DMS 273 (cell line): Measurements from ENCODE around the gene STAT4.

ENCODE experiments used
- DNase-seq: peaks from one replicate; lab custom pipeline; 2025; ENCODE audit not compliant: unreplicated experiment; lab: John Stamatoyannopoulos, UW

Gene STAT4, protein sequence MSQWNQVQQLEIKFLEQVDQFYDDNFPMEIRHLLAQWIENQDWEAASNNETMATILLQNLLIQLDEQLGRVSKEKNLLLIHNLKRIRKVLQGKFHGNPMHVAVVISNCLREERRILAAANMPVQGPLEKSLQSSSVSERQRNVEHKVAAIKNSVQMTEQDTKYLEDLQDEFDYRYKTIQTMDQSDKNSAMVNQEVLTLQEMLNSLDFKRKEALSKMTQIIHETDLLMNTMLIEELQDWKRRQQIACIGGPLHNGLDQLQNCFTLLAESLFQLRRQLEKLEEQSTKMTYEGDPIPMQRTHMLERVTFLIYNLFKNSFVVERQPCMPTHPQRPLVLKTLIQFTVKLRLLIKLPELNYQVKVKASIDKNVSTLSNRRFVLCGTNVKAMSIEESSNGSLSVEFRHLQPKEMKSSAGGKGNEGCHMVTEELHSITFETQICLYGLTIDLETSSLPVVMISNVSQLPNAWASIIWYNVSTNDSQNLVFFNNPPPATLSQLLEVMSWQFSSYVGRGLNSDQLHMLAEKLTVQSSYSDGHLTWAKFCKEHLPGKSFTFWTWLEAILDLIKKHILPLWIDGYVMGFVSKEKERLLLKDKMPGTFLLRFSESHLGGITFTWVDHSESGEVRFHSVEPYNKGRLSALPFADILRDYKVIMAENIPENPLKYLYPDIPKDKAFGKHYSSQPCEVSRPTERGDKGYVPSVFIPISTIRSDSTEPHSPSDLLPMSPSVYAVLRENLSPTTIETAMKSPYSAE

DNA sequence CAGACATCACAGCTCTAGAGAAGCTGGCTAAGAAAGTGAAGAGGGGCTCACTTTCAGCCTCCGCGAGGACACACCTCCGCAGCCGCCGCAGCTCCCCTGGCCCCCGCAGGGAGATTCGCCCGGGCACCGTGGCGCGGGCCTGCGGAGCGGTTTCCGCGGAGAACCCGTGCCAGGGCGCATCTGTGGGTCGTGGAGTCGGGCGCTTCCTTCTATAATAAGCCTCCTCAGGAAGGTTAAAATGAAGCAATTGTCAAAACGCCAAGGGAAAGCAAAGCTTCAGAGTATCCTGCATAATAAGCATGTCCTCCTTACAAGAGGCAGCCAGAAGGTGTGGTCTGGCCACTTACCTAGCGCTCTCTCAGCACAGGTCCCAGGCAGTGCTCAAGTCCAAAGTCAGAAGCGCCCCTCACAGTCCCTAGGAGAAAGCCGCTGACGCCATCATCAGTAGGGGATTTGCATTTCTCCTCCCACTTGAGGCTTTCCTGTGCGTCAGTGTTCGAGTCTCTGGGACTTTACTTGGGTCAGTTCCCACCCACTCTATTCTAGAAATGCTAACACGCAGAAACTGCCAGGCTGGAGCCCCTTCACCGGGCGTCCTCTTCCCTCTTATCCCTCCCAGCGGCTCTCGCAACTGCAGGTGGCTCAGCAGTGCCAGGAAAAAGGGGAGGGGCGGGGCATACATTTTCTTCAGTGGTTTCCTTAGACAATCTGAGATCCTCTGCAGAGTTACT lies at the start of gene STAT4:
TSS of gene STAT4 (minus strand) at position 395 of the 731 bp plus-strand sequence. CDS start 2,791 bp downstream, outside the sequence.
- DNase-seq: peak; percentile 64

DNA sequence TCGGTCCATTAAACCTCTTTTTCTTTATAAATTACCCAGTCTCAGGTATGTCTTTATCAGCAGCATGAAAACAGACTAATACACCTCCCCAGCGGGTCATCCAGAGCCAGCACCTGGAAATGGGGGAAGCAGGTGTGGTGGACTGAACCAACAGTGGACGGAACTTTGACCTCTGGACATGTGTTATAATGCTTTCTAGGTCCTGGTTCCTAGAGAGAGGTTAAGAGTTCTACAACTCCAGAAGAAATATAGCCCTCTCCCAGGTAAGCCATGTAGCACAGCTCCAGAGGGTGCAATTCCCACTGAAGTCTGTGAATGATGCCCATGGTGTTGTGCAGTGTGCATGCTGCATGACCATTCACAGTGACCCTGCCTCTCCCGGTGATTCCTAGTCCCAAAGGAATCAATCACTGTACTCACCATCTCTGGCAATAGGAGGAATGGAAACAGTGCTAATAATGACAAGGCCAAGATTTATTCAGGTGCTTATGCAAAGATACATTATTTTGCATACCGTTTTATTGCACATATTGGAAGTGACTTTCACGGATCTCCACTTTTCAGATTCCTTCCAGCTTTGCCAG lies 49.2 kb upstream of the STAT4 start:
- no peak for DNase-seq

DNA sequence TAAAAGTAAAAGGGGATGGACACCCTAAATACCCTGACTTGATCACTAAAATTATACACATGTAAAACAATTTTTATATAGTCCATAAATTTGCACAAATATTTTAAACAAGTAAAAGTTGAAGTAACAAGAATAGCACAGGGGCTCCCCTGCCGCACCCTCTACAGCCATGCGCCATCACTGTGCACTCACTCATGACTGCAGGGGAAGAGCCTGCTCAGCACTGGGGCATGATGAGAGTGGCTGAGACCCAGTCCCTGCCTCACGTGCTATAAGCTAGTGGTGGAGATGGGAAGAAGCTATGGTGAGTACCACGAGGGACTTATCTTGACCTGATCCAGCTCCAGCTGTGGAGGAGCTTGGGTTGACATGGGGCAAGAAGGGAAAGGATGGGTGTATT lies 47.5 kb upstream of the STAT4 start:
- DNase-seq: no peak

DNA sequence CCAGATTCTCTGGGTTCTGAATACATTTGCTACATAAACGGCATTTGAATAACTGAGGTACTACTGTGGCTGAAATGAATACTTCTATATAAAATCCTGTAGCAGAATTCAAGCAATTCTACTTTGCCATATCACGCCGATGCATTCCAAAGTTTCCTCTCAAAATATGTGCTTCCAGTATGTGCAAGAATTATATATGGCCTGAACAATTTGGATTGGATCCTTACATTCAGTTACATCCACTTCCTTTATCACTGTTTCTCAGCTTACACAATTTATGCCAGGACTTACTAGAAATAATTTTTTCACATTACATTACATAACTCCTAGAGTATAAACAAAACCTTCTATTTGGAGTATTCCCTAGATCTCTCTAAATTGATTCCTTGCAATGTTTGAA lies 46.3 kb upstream of the STAT4 start:
- DNase-seq: no peak

DNA sequence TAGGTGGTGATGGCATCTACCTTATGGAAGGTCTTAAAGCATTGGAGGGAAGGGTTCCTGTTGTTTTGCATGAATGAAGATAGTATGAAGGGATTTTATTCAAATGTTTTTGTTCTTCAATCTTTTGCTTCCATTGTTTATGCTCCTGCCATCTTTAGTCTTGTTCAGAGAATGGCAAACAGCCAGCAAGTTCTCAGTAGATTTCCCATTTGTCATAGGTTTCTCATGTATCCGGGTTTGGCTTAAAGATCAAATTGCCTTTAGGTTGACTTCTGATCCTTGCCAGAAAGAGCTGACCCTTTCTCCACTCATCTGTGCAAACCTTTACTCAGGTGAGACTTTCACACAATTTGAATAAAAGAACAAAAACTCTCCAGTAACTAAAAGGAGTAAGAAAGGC lies 44.2 kb upstream of the STAT4 start:
- no peak for DNase-seq

DNA sequence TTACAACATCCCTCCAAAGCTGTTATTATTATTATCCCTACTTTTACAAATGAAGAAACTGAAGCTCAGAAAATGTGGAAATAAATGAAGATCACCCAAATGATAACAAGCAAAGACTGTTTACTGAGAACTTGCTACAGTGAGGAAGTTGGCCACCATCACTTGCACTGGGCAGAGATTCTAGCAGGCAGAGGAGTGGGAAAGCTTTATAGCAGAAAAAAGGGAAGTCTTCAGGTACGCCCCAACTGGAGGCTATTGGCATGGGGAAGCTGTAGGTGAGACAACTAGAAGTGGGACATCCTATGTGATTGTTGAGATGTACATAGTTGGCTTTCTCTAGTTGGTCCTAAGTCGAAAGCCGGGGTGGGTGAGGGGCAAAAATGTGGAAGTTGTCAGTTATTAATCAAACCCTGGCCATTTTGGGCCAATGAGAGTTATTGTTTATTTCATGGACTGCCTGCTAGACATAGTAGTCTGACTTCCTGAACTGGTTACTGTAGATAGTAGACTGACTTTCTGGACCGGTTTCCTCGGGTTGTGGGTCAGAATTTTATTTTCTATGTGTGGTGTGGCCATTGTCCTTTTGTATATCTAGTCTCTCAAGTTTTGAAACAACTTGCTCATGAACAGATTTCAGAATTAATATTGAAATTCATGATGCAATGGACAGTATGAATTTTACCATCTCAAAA lies 40.2 kb upstream of the STAT4 start:
- no peak for DNase-seq

DNA sequence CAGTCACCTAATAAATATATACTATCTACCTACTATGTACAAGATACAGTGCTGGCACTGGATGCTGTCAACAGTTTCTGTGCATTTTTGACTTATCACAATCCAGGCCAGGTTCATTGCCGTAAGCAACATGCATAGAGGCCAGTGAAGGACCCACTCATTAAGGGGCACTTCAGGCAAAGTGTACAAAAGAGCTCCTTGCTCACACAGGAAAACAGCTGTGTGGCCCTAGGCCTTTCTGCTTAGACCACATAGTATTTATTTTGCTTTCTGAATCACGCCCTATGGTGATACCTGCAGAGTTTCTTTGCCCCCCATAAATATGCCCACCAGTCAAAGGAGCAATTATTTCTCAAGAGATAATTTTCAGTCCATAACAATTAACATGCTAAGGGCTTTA lies 39.6 kb upstream of the STAT4 start:
- DNase-seq: no peak

DNA sequence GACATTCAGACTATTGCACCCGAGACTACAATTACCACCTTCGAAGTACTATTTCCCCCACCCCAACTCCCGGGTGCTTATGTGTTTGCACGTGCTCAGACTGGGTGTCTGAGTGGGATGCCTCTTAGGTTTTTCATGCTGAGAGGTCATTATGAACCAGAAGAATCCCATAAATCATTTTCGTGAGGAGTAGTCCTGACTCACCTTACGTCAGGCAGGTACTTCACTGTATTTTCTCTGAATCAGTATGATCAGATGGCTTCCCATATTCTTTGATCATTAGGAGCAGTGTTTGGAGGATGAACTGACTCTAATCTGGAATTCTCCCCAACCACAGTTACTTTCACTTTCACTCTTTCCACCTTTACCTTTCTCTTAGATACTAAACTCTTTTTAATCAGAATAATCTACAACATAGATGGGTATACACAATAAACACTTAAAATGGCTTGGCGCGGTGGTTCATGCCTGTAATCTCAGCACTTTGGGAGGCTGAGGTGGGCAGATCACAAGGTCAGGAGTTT lies 38.4 kb upstream of the STAT4 start:
- DNase-seq: no peak

DNA sequence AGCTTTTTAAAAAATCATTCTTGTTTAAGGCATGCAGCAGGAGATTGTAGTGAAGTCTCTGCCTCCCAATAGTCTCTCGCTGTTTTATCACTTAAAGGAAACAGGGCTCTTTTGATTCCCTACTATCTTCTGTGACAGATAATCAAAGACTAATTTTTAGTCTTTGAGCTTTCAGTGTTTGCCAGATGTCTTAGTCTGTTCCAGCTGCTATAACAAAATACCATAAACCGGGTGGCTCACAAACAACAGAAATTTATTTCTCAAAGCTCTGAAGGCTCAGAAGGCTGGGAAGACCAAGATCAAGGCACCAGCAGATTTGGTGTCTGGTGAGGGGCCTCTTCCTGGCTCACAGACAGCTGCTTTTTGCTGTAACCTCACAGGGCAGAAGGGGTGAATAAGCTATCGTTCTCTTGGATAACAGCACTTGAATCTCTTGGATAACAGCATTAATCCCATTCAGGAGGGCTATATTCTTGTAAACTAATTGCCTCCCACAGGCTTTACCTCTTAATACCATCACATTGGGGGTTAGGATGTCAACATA lies 37.8 kb upstream of the STAT4 start:
- DNase-seq: no peak

DNA sequence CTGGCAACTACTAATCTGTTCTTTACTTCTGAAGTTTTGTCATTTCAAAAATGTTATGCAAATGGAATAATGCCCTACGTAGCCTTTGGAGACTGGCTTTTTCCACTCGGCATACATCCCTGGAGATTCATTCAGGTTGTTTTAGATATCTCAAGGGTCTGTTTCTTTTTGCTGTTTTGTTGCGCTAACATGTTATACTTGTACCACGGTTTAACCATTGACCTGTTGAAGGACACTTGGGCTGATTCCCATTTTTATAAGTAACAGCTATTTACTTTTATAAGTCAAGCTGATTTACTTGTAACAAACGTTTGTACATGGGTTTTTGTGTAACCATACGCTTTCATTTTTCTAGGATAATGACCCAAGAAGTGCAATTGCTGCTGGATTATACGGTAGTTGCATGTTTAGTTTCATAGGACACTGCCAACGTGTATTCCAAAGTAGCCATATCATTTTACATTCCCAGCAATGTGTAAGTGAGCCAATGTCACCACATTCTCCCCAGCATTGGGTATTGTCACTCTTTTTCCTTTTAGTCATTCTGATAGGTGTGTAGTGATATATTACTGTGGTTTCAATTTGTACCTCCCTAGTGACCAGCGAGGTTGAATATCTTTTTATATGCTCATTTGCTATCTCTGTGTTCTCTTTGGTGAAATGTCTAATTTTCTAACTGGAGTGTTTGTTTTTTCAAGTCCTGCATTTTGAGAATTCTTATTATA lies 36.5 kb upstream of the STAT4 start:
- no peak for DNase-seq

DNA sequence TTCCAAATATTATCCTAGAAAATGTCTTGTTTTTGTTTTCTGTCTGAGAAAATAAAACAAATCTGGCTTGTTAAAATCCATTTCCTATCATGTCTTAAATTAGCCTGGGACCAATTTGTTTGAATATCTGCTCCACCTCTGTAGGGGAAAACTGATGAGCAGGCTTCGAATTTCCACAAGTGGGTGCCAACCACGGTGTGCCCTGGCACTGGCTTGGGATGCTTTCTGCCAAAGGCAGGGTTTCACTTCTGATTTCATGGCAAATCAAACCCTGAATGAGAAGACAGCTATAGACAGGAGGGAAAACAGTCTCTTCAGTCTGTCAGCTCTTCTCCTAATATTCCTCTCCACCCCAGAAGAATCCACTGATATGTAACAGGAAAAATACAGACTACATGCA lies 33.7 kb upstream of the STAT4 start:
- DNase-seq: no peak

DNA sequence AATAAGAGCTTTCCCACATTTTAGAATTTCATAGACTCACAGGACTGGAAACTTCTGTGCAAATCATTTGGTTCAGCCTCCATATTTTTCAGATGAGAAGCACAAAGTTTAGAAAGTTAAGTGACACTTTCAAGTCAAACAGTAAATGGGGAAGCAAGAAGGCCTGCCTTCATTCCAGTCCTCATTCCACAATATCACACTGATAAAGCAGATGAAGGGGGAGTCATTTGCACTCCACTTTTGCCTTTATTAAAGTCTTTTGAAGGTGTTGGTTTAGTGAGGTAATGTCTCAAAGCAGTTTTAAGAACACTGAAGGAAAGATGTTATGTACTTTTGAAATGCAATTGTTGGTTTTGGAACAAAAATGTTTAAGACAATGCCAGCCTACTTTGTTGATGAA lies 32.7 kb upstream of the STAT4 start:
- DNase-seq: no peak

DNA sequence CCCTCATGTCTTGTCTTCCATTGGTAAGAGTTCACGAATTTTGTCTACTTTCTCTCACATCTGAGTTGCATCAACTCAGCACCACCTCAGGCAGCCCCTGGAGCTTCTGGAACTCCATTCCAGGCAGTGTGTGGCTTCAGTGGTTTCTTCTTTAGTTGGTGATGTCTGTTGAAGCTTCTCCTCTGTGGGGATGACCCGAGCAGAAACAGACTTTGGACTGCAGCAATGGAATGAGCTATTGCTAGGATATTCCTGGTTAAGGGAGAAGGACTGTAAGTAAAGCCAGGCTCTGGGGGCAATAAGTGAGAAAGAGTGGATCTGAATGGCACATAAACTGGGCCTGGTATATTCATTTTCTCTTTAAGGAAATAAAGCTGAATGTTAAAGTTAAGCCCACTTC lies 32.3 kb upstream of the STAT4 start:
- no peak for DNase-seq

DNA sequence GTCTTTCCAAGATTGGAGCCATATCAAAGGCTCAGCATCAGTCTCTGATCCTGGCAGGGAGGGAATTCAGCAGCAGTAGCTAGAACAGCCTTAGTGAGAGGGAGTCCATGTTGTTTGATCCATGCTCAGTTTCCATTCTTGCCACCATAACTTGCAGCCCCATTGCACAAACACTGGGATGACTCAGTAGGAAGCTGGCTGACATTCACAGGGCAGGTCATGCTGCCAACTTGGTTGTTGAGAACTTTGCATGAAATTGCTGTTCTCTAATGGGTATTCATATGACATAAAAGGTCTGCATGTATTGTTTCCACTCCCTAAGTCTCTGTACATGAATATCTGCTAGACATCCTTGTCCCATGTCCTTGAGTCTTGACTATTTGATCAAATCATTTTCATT lies 29.9 kb upstream of the STAT4 start:
- DNase-seq: no peak

DNA sequence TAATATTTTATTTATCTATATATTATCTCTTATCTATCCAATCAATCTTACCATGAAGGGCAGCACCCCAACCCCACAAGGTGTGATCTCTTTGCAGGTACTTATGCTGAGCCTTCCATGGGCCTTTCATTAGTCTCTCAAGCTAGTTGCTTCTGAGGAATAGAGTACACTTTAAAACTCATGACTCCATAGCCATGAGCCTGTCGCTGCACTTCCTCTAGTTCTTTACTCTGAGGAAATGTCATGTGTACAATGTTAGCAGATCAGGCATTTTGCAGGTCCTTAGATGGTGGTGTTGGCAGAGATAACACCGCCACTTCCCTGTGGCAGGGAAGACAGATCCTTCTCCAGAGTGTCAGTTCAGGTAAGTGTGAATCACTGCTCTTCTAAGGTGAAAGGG lies 29.5 kb upstream of the STAT4 start:
- no peak for DNase-seq

DNA sequence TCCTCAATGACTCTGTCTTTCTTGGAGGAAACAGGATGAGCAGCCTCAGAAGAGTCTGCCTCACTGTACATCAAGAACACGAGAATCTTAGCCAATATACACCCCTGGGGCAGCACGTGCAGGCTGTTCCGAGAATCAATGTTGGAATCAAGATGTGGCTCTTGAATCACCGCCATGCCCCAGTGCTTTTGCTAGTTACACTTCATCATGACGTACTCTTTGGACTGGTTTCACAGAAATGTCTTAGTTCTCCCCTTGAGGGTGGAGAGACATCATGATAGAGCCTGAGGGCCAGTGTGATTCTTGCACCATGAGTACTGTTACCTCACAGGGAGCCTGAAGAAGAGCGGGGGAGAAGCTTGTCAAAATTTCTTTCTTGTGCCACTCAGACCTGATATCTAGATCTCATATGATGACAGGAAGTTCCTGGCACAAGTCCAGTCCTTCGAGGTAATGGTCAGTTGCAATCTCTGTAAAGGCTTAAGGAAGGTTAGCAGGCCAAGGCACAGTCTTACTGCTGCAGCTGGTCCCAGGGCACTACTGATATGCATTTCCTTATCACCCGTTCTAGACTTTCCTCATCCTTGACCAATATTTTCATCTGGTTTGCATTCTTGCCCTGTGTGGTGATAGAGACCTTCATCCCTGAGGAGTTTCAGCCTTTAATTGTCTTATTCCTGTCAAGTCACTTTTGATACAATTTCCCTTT lies 28.2 kb upstream of the STAT4 start:
- DNase-seq: no peak

DNA sequence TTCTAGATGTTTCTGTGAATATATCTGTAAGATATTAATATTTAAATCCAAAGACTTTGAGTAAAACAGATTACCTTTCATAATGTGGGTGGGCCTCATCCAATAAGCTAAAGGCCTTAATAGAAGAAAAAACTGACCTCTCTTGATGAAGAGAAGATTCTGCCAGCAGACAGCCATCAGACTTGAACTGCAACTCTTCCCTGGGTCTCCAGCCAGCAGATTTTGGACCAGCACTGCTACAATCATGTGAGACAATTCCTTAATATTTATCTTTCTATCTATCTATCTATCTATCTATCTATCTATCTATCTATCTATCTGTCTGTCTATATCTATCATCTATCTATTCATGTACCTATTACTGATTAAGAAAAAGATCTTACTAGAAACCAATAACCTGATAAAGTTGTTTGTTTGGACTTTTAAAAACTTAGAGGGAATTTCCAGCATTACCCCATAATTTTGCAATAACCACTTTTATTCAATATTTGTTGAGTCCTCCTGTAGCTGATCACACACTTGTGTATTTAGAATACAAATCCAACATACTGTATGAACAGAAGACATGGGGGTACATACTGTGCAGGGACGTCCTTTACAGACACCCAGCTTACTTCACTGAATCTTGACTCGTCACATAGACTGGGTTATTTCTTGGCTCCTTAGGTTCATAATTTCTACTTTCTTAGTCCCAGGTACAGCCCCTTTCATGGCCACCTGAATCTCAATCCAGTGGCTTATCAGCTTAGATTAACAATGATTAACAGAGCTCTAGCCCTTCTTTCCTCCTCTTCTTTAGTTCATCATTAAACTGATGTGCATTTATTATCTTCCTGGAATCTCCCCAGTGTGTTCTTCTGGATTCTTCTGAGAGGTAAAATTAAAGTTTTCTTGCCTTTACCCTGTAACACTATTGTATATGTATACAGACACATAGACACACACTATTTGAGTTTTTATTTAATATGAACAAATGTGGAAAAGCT lies 27.2 kb upstream of the STAT4 start:
- no peak for DNase-seq
